HG03520 (cell line): ENCODE measurements around the gene FUT2.

Experiments used
- ATAC-seq: cut with Tn5 transposase; IDR thresholded peaks from one replicate; pipeline ENCODE4 v1.9.1; 2021; ENCODE audit warnings: mild to moderate bottlenecking, moderate library complexity; ENCODE audit not compliant: unreplicated experiment

The FUT2 gene

DNA sequence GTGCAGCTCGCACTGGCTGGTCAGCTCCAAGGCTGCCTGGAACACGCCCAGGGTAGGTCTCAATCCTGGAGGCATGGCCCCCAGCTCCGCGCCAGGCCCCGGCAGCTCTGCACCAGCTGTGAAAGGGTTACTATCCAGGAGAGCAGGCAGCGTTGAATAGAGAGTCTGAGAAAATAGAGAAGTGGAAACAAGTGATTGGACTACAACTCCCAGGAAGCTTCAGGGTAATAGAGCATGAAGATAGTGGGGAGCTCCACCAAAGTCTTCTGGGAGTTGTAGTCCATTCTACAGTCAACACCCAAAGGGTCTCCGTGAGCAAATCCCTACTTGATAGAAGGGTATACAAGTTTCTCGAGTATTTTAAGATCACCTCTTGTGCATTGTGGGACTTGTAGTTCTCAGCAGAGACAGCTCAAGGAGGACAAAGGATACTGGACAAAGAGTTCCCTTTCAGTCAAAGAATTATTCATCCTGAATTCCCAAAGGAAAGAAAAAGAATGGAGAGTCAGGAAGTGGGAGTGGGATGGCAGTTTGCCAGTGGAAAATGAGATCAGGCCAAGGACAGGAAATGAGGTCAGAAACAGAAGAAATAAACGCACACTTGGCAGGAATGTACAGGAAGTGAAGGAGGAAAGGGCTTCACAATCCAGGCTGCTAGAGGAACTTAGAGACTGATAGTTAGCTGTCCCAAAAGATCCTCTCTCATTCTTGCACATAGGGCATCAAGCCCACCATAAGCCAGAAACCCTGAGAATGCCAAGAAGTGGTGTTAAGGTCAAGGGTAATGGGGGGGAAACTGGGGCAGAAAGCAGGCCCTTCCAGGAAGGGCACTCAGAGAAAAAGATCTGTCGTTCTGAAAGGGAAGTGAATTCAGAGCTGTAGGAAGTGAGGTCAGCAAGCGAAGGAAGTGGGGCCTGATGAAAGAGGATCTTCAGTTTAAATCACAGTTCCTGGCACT, 29.3 kb downstream of the FUT2 start:
- no peak for ATAC-seq

GRCh38 chr19:48726556-48726955, 30.8 kb downstream of the FUT2 start:
- ATAC-seq = no peak

GRCh38 chr19:48728911-48729664, 33.3 kb downstream of the FUT2 start:
- no peak for ATAC-seq

DNA sequence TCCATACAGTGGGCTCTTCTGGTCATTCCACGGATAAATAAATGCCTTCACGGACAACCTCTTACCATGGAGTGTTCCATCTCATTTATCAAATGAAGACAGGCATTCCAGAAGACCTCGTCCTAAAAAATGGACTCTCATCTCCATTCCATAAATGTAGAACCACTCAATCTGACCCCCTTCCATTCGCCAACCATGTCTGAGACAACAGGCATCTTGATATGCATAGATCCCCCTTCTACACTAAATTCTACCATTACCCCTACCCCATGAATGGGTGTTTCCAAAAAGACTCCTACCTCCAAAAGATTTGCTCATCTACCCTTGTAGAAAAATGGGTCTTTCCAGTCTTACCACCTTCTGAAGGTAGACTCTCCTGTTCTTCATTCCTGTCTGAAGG, 35.7 kb downstream of the FUT2 start:
- no peak for ATAC-seq

GRCh38 chr19:48734625-48735024, 38.9 kb downstream of the FUT2 start:
- no peak for ATAC-seq

- ATAC-seq = no peak
These were observed 39.4 kb downstream of the FUT2 start for GRCh38 chr19:48735031-48735615.

- no peak for ATAC-seq
These were observed 41.7 kb downstream of the FUT2 start for GRCh38 chr19:48737360-48737998.

- peak; percentile 86 for ATAC-seq
These were observed 43.0 kb downstream of the FUT2 start for GRCh38 chr19:48738557-48739403.

- ATAC-seq = no peak
These were observed 43.8 kb downstream of the FUT2 start for GRCh38 chr19:48739404-48740163.

DNA sequence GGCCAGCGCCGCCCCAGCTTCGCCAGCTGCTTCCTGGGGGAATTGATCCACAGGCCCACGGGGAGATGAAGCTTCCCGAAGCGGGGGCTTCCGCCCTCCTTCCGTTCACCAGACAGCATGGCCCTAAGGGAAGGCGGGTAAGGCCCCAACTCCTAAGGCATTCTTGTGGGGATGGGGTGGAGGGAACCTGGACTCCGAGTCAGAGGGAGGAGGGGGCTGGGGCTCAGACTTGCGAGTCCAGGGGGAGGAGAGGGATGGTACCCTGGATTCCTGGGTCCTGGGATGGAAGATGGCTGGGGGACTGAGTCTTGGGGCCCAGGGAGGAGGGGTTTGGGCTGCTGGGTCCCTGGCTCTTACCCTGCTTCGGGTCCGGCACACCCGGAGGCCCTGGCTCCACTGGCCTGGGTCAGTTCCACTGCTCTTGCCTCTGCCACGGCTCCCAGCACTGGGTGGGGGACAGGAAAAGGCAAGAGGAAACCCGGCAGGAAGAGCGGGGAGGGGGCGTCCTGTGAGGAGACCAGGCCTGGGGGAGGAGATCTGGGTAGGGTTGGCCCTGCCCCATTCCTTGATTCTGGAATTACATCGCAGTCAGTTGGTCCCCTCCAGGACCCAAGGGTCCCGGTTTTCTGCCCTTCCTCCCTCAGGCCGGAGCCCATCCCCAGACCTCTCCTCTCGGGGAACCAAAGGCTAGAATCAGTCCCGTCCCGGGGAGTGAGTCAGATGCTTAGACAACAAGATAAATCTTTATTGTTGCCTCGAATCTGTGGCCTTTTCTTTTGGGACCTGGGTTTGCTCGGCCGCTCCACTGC, 44.6 kb downstream of the FUT2 start, which contains the start of gene RASIP1:
RASIP1 (minus strand) TSS at position 447 of the 809 bp plus-strand sequence; CDS start at position 119, 328 bp downstream.
- no peak for ATAC-seq

GRCh38 chr19:48741129-48741999, 45.6 kb downstream of the FUT2 start:
- ATAC-seq = no peak

- ATAC-seq = no peak
These were observed 46.3 kb downstream of the FUT2 start for GRCh38 chr19:48742096-48742495.

DNA sequence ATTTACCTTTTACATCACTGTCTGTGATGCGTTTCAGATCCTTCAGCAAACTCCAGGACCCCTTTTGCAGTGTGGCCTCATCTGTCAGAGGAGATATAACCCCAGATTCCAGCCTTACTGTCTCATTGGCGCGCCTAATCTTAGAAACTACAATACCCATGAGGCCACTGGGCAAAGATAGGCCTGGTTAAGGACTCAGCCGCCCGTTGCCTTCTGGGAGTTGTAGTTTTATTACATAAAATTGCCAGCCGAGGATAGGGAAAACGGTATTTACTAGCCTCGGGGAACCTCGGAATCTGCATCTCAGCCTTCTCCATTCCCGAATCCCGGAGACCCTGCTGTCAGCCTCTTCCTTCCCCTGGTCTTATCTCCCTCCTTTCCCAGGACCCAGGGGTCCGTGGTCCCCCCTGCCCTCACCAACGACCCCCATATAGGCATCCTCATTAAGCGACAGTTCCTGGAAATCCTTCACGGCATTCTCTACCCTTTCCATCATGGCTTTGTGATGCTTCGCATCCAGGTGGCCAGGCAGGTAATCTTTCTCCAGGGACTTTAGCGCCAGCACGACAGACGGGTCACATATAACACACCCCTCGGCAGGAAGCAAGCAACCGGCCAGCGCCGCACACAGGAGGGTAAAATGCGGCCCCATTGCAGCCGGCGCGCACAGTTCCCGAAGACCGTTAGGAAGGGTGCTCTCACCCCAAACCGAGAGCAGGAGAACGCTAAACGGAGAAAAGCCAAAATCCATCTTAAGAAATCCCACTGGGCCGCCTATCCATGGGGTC, 49.6 kb downstream of the FUT2 start:
- ATAC-seq = no peak

DNA sequence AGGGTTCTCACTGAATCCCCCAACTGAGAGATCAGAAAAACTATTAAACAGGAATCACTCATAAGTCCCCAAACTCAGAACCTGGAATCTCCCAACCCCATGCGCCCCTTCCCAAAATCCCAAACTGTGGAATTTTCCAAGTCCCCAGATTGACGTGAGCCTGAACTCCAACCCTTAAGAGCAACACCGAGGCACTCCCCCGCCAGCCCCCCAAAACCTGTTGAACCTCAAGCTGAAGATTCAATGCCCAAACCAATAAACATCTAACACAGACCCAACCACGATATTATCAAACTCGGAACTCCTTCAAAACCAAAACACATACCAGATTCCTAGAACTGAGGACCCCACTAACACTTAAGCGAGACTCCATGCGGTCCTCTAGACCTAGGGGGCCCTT, 50.3 kb downstream of the FUT2 start:
- no peak for ATAC-seq

GRCh38 chr19:48746738-48747575, 51.2 kb downstream of the FUT2 start, which contains the start of gene IZUMO1:
Gene IZUMO1 (minus strand): TSS chr19:48746909. CDS start chr19:48745859, 1,050 bp downstream.
- no peak for ATAC-seq
